Right atrium auricular region (tissue), 2 donors: ENCODE measurements around the gene LHFPL5. TPM values are rescaled to one million over a fixed set of nuclear protein-coding genes. Genes with fewer than 3 reads are reported as not detected.
A peak's percentile ranks its signal among the peaks of the same experiment; 100 is the strongest.

ENCODE experiments used
- DNase-seq: peaks from one replicate; pipeline ENCODE4 v3.0.0-alpha.2; 2019; ENCODE audit warnings: low spot score
- H3K27ac ChIP-seq, 2 donors: fragments of 200-600 bp; sonication (generic); 1 replicate in 1 of 2; 2 replicates in 1 of 2; pipeline ENCODE4 v1.5.1; 2016 to 2019
- H3K27me3 ChIP-seq, 2 donors: fragments of 200-600 bp; sonication (generic); one replicate each; pipeline versions ENCODE4 v1.5.1 to v1.6.0; 2017 to 2019
- H3K36me3 ChIP-seq: fragments of 200-600 bp; sonication (generic); one replicate; pipeline ENCODE4 v1.5.1; 2016
- H3K4me1 ChIP-seq, 2 donors: fragments of 200-600 bp; sonication (generic); one replicate each; pipeline versions ENCODE4 v1.5.1 to v1.6.0; 2017 to 2019
- H3K4me3 ChIP-seq, 2 donors: fragments of 200-600 bp; sonication (generic); 1 replicate in 1 of 2; 2 replicates in 1 of 2; pipeline ENCODE4 v1.5.1; 2017 to 2019; ENCODE audit warnings: mild to moderate bottlenecking in 1 of 2, moderate library complexity in 1 of 2
- H3K9me3 ChIP-seq, 2 donors: fragments of 200-600 bp; sonication (generic); one replicate each; pipeline ENCODE4 v1.5.1; 2019
- total RNA-seq, 2 donors: library from RNA; depleted of rRNA; stranded (reverse); fragments of >200 nt; gene quantifications; one replicate each; pipeline ENCODE4 v1.1.0, GENCODE V29; 2016
- TF ChIP-seq, protein P1 (sequence below), 2 donors: fragments of 200-600 bp; sonication (generic); IDR thresholded peaks; one replicate each; pipeline ENCODE4 v1.5.1; 2019; ENCODE audit warnings: antibody characterized with exemption in 2 of 2

LHFPL5 gene
- total RNA-seq, 2 donors from 2014 or later = not detected

DNA sequence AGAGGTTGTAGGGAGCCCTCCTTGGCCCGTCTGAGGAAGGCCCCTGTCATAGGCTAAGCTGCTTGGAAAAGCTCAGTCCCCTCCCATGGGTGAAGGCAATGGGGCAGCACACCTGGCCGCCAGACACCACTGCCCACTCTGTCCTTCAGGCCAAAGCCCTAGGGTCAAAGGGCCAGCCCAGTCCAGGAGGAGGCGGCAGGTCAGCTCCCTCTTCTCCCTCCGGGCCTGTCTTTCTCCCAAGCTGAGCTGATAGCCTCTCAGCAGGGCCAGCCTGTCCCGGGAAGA lies 33.9 kb upstream of the LHFPL5 start:
- Histone ChIP-seq H3K4me3 (no peak overlapping the region), H3K27me3 (peaks cover 4% of the 10 kb centered on the region in 2 donors), H3K9me3 (no peaks in the 10 kb centered on the region), H3K27ac (no peak overlapping the region), H3K36me3 (no peaks in the 10 kb centered on the region), H3K4me1 (peaks cover 0 to 1% of the 10 kb centered on the region in 2 donors)
- DNase-seq = no peak
- TF ChIP-seq, protein P1, sequence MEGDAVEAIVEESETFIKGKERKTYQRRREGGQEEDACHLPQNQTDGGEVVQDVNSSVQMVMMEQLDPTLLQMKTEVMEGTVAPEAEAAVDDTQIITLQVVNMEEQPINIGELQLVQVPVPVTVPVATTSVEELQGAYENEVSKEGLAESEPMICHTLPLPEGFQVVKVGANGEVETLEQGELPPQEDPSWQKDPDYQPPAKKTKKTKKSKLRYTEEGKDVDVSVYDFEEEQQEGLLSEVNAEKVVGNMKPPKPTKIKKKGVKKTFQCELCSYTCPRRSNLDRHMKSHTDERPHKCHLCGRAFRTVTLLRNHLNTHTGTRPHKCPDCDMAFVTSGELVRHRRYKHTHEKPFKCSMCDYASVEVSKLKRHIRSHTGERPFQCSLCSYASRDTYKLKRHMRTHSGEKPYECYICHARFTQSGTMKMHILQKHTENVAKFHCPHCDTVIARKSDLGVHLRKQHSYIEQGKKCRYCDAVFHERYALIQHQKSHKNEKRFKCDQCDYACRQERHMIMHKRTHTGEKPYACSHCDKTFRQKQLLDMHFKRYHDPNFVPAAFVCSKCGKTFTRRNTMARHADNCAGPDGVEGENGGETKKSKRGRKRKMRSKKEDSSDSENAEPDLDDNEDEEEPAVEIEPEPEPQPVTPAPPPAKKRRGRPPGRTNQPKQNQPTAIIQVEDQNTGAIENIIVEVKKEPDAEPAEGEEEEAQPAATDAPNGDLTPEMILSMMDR (IDR thresholded peaks at IDR 0.05) = no peak

DNA sequence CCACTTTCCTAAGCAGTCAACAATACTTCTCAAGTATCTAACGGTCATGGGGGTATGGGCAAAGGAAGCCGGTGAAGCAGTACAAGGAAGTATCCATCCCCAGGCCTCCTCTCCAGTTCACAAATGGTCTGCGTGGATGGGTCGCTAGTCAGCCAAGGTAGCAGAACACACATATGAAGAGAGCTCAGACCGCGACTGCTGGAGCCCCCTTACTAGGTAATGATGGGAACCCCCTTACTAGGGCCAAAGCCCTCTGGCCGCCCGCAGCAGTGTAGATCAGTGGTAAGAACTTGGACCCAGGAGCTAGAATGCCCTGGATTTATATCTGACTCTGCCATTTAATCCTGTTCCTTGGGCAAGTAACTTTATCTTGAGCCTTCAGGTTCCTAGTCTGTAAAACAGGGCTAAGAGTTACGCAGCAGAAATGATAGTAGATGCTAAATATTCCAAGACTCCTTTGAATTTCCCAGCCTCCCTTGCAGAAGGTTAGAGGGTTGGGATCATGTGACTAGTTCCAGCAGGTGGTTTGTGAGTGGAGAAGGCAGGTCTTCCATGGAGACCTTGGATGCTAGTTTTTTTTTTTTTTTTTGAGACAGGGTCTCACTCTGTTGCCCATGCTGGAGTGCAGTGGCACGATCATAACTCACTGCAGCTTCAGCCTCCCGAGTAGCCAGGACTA lies 30.9 kb upstream of the LHFPL5 start:
- no peak for DNase-seq
- H3K27me3 ChIP-seq = peaks cover 4 to 7% of the 10 kb centered on the region in 2 donors

GRCh38 chr6:35775031-35775430 lies 30.1 kb upstream of the LHFPL5 start:
- H3K27ac ChIP-seq = no peak overlapping the region
- TF ChIP-seq, protein P1 (IDR thresholded peaks at IDR 0.05) = no peak
- no peaks in the 10 kb centered on the region for H3K36me3 ChIP-seq
- no peak for DNase-seq
- no peak overlapping the region for H3K4me3 ChIP-seq
- peaks cover 4 to 7% of the 10 kb centered on the region in 2 donors for H3K27me3 ChIP-seq
- H3K9me3 ChIP-seq = no peaks in the 10 kb centered on the region
- H3K4me1 ChIP-seq = peaks cover 0 to 7% of the 10 kb centered on the region in 2 donors

More for the DNA sequence above, 30.9 kb upstream of the LHFPL5 start:
- peaks cover 0 to 7% of the 10 kb centered on the region in 2 donors for H3K4me1 ChIP-seq
- no peaks in the 10 kb centered on the region for H3K36me3 ChIP-seq
- H3K27ac ChIP-seq = no peak overlapping the region
- TF ChIP-seq, protein P1 (IDR thresholded peaks at IDR 0.05) = no peak
- no peaks in the 10 kb centered on the region for H3K9me3 ChIP-seq
- no peak overlapping the region for H3K4me3 ChIP-seq

DNA sequence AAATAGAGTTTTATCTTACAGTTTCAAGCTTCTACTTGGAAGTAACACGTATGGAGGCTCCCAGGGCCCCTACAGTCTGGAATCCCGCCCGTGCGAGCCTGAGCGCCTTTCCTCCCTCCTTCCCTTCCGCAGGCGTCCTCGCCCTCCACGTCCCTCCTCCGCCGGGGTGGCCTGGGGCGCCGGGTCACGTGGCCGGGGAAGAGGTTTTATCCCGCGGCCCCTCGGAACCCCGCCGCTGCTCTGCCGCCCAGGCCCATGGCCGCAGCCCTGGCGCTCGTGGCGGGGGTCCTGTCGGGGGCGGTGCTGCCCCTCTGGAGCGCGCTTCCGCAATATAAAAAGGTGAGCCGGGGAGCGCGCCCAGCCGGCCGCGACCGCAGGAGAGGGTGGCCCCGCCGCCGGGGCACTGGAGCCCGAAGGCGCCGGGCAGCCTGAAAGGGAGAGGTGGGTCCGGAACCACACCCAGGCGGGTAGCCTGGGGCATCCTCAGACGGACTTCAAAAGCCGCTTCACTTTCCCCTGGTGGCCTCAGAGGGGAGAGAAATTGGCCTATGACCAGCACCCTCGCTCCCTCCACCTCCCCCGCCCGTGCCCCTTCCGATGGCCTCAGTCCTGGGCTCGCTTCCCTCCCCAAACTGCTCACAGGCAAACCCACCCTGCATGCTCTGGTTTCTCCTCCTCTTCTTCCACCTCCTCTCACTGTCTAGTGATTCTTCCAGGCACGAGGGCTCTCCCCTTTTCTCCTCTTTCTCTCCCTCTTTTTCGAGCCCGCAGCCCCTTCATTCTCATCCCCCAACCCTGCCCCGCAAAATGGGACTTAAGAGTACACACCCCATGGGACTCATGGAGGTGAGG lies 28.6 kb upstream of the LHFPL5 start, which contains the start of gene CLPSL2:
Gene CLPSL2 (plus strand): TSS at position 235 of the 852 bp plus-strand sequence. CDS start 21 bp downstream, at position 256.
- TF ChIP-seq, protein P1 (IDR thresholded peaks at IDR 0.05) = no peak
- peak within 1 kb of the TSS; percentile 17 to 44 for H3K4me3 ChIP-seq
- no peaks in the 10 kb centered on the region for H3K36me3 ChIP-seq
- no peak within 1 kb of the TSS for H3K27ac ChIP-seq
- H3K9me3 ChIP-seq = no peaks in the 10 kb centered on the region
- peaks cover 4 to 7% of the 10 kb centered on the region in 2 donors for H3K27me3 ChIP-seq
- peaks cover 0 to 7% of the 10 kb centered on the region in 2 donors for H3K4me1 ChIP-seq
- DNase-seq = no peak

- H3K9me3 ChIP-seq = no peaks in the 10 kb centered on the region
- H3K4me1 ChIP-seq = peaks cover 0 to 7% of the 10 kb centered on the region in 2 donors
- TF ChIP-seq, protein P1 (IDR thresholded peaks at IDR 0.05) = no peak
- peaks cover 4 to 7% of the 10 kb centered on the region in 2 donors for H3K27me3 ChIP-seq
- no peak overlapping the region for H3K4me3 ChIP-seq
- H3K36me3 ChIP-seq = no peaks in the 10 kb centered on the region
- DNase-seq = no peak
- H3K27ac ChIP-seq = no peak overlapping the region
Observed at GRCh38 chr6:35777356-35778102, 27.6 kb upstream of the LHFPL5 start.
